Transverse colon (tissue), 3 donors: Measurements from ENCODE around the gene TMEM117.

Source experiments
- POLR2A ChIP-seq: fragments of 450-650 bp; IDR thresholded peaks from one replicate; pipeline ENCODE4 v1.6.1; 2016; ENCODE audit warnings: antibody characterized with exemption, mild to moderate bottlenecking, moderate library complexity
- TF ChIP-seq, protein P1 (sequence below), 5 experiments: fragments of 200-600 bp in 3 of 5; fragments of 450-650 bp in 2 of 5; sonication (generic) in 3 of 5; IDR thresholded peaks; 1 replicate in 2 of 5; 2 replicates in 3 of 5; pipeline ENCODE4 v1.5.1; 2016 to 2017; ENCODE audit warnings: antibody characterized with exemption in 5 of 5, inconsistent platforms in 3 of 5, mild to moderate bottlenecking in 2 of 5, moderate library complexity in 1 of 5

DNA sequence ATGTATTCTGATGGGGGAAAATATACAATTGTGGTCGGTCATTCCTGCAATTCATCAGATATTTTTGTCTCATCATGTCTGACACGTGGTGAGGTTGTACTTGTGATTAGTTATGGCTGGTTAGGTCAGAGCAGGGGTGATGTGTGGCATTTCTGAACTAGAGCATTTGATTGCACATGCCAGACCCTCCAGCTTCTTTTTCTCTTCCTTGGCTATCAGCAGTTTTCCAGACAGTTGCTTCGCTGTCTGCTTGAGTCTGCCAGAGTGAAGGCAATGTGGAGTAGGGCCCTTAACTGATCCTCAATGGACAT is 25.9 kb downstream of the TMEM117 start:
- TF ChIP-seq, protein P1, sequence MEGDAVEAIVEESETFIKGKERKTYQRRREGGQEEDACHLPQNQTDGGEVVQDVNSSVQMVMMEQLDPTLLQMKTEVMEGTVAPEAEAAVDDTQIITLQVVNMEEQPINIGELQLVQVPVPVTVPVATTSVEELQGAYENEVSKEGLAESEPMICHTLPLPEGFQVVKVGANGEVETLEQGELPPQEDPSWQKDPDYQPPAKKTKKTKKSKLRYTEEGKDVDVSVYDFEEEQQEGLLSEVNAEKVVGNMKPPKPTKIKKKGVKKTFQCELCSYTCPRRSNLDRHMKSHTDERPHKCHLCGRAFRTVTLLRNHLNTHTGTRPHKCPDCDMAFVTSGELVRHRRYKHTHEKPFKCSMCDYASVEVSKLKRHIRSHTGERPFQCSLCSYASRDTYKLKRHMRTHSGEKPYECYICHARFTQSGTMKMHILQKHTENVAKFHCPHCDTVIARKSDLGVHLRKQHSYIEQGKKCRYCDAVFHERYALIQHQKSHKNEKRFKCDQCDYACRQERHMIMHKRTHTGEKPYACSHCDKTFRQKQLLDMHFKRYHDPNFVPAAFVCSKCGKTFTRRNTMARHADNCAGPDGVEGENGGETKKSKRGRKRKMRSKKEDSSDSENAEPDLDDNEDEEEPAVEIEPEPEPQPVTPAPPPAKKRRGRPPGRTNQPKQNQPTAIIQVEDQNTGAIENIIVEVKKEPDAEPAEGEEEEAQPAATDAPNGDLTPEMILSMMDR (IDR thresholded peaks at IDR 0.05), result no peak
- TF ChIP-seq POLR2A, result no peak
